Left cardiac atrium (tissue), 4 donors: ENCODE data around the gene CHP1. TPM values are rescaled to one million over a fixed set of nuclear protein-coding genes. Genes with fewer than 3 reads are reported as not detected.
"Not testable (repeated sequence)": the region's sequence is repeated elsewhere in the genome, so short reads cannot be mapped to it uniquely, and the experiment has no call there.

Source experiments
- ATAC-seq, 2 donors: fragments of 200-7000 bp; cut with Tn5 transposase; one replicate each; pipeline ENCODE4 v1.9.1; 2020; ENCODE audit warnings: mild to moderate bottlenecking in 2 of 2, moderate library complexity in 2 of 2
- DNase-seq: peaks from one replicate; pipeline ENCODE4 v3.0.0-alpha.2; 2020
- intact Hi-C, 2 donors: fragments of 100-400 bp; cut with DNase I; formaldehyde crosslinking; loops; one replicate each; pipeline versions ENCODE4 v1.14.1 to v1.15.1; 2022 to 2023
- long read RNA-seq: library from polyadenylated mRNA; unstranded; transcript quantifications from one replicate; pipeline ENCODE4 v2.0.0, GENCODE V29; 2021
- total RNA-seq, 2 donors: library from RNA; stranded (reverse); fragmentation: NEBNext Ultra II Directional; extraction: Animal tissue kit (Norgen Biotek cat#: 25700); gene quantifications; one replicate each; pipeline ENCODE4 v1.2.1, GENCODE V29; 2021
- donor health status: DM: no; HTN: yes; CAD: no.
- donor health status: DM: no; HTN: yes; CAD: no; lungs with severe emphysema.
- donor health status: DM: yes; HTN: yes; CAD: no.
- donor health status: Dilated cardiomyopathy.

CHP1 gene
- total RNA-seq = 100 to 1,000 TPM; 113 to 123 TPM
- long read RNA-seq, transcript CHP1-201 (7 exons, 3,329 nt) = major isoform, 8 of 14 reads
- long read RNA-seq, partial matches to known transcripts = 5 of 14 reads
- long read RNA-seq, other reads (novel, unspliced or antisense) = 1 of 14 reads

DNA sequence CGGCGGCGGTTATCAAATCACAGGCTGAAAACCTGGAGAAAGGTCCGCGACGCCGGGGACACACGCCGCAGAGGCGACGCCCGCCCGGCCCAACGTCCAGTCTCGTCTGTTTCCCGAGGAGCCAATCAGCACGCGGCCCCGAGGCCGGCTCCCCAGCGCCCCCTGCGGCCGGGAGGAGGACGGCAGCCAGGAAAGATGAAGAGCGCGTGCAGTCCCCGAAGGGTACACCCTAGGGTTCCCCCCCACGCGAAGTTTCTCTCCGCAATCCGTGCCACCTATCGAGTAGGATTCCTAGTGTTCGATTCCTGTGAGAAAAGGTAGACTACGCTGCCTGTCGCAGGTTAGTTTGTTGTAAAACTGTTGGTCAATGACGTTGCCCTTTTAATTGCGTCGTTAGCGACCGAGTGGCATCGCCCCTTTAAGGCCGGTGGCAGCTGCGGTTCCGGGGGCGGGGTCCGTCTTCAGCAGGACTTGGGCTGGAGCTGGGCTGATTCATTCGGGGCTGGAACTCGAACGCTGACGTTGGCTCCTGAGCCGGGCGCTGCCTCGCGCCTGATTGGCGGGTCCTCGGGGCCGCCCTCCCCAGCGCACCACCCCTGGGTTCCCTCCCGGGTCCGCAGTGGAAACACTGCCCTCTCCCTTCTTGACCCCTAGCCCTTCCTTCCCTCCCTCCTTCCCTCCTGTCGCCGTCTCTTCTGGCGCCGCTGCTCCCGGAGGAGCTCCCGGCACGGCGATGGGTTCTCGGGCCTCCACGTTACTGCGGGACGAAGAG, at the start of gene CHP1, which contains the start of gene EXD1:
CHP1 (plus strand) TSS at position 619 of the 772 bp plus-strand sequence; CDS start at position 734, 115 bp downstream.
EXD1 (minus strand) TSS at position 108 of the 772 bp plus-strand sequence. CDS start 4,182 bp downstream, outside the sequence.
- ATAC-seq (peak; percentile 99), DNase-seq (peak; percentile 100)
- intact Hi-C loops = loop anchor here in 1 of 2 donors (5.0 kb wide), 1 partner anchor 51 kb away; no protein-coding TSS in a partner anchor

GRCh38 chr15:41182266-41182665, 48.8 kb upstream of the CHP1 start:
- no peak for DNase-seq
- no peak for ATAC-seq
- intact Hi-C loops = loop anchor here (10.0 kb wide), 2 partner anchors 157 to 277 kb away; no protein-coding TSS in a partner anchor

DNA sequence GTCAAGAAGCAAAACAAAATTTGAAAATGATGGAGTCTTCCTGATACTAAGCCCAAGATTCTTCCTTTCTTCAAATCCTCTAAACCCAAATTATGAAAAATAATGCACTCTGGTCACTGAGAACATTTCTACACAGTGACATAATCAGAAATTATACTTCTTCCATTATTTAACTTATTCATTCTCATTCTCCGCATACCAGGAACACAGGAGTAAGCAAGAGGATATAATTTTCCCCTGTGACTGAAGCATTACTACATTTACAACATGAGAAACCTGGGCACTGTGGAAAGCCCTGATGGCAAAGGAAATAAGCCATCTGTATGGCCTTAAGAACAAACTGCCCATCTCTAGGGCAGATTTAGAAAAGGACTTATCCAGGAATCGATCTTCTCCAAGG, 47.5 kb upstream of the CHP1 start:
- ATAC-seq (no peak), DNase-seq (no peak)
- intact Hi-C loops = loop anchor here (10.0 kb wide), 2 partner anchors 159 to 279 kb away; no protein-coding TSS in a partner anchor

- ATAC-seq (no peak), DNase-seq (no peak)
- intact Hi-C loops = no loop called here
These were observed 36.6 kb upstream of the CHP1 start for GRCh38 chr15:41194444-41194843.

GRCh38 chr15:41199470-41199869, 31.6 kb upstream of the CHP1 start:
- ATAC-seq (no peak), DNase-seq (no peak)
- intact Hi-C loops = no loop called here

- ATAC-seq = no peak
- intact Hi-C loops = no loop called here
- no peak for DNase-seq
These were observed 27.7 kb upstream of the CHP1 start for GRCh38 chr15:41203395-41203794.

GRCh38 chr15:41205315-41205714, 25.8 kb upstream of the CHP1 start:
- intact Hi-C loops = no loop called here
- ATAC-seq = no peak
- DNase-seq = no peak

GRCh38 chr15:41207687-41208448, 23.2 kb upstream of the CHP1 start:
- DNase-seq = no peak
- no peak for ATAC-seq
- intact Hi-C loops = no loop called here

- intact Hi-C loops = no loop called here
- DNase-seq (no peak), ATAC-seq (no peak)
These were observed 15.4 kb upstream of the CHP1 start for GRCh38 chr15:41215708-41216107.

GRCh38 chr15:41218851-41219250, 12.2 kb upstream of the CHP1 start:
- ATAC-seq = no peak
- intact Hi-C loops = no loop called here

DNA sequence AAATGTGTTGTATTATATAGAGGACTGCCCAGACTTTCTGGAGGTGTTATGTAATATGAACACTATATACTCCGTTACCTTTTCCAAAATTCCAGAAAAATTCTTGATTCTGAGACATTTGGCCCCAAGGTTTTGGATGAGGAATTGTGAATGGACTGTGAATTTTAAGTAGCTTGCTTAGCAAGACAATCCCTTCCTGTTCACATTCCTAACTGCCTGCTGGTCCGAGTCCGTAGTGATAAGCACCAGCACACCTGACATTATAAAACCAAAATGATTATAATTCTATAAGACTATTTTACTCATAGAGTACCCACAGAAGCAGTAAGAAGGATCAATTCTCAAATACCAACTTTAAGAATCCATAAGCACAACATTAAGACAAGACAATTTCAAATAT, 11.7 kb upstream of the CHP1 start:
- no peak for DNase-seq
- intact Hi-C loops = no loop called here
- no peak for ATAC-seq

More at GRCh38 chr15:41218851-41219250, 12.2 kb upstream of the CHP1 start:
- no peak for DNase-seq

DNA sequence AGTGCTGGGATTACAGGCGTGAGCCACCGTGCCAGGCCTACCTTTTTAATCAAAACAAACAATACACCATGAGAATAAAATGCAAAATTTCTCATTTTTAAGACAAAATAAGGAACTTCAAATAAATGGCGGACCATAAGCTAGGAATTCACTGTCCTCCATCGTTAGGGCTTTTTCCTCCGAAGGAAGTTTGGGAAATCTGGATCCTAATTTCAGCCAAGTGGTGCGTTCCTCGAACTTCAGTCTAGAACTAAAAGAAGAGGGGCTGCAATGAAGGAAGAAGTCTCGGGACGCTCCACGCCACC, 771 bp upstream of the CHP1 start:
- intact Hi-C loops = loop anchor here in 1 of 2 donors (5.0 kb wide), 1 partner anchor 52 kb away; no protein-coding TSS in a partner anchor
- ATAC-seq (no peak), DNase-seq (no peak)

DNA sequence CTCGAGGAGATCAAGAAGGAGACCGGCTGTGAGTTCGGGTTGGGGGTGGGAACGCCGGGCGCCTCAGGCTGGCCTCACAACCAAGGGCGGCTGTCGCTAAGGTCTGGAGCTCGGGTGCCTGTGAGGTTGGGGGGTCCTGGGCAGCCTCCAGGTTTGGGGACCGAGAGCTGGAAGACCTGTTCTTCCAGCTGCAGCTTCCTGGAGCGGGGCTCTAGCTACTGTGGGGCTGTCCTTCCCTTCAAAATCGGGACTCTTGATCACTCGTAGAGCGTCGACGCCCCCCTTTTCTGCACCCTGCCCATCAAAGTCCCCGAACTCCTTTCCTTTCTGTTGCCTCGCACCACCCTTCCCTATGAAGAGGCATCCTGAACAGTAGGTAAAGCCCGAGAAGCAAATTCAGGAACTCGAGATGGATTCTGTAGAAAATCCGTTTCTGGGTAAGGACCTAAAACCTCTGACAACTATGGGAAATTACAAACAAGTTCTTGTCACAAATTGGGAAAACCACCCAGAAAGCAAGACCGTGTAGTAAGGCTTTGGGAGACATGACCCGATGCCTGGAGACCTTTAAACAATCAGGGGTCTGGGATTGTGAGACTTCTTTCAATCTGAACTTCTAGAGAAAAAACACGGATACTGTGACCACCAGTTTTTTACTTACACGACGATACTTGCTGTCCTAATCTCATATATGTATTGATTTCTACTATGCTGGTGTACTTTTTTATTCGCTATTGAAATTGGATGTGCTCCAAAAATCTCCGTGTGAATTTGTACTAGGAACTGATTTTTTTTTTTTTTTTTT, 556 bp downstream of the CHP1 start:
- DNase-seq (no peak), ATAC-seq (peak; percentile 50 to 59)
- intact Hi-C loops = loop anchor here in 1 of 2 donors (5.0 kb wide), 1 partner anchor 51 kb away; no protein-coding TSS in a partner anchor

GRCh38 chr15:41233367-41233771, 2.3 kb downstream of the CHP1 start:
- intact Hi-C loops = loop anchor here in 1 of 2 donors (5.0 kb wide), 1 partner anchor 49 kb away; no protein-coding TSS in a partner anchor
- ATAC-seq = no peak
- DNase-seq = no peak

GRCh38 chr15:41235228-41235627, 4.2 kb downstream of the CHP1 start:
- ATAC-seq, DNase-seq, intact Hi-C loops: not testable (repeated sequence)

DNA sequence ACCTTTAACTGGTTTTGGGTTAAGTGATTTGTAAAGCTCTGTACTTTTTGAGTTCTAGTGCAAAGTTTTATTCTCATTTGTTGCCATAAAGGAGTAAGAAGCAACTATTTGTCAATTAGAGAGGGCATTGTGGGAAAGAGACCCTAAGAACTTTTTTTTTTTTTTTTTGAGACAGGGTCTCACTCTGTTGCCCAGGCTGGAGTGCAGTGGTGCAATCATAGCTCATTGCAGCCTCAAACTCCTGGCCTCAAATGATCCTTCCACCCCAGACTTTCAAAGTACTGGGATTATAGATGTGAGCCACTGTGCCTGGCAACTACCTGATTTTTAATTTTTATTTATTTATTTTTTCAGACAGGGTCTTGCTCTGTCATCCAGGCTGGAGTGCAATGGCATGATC, 4.9 kb downstream of the CHP1 start:
- DNase-seq (no peak), ATAC-seq (no peak)
- intact Hi-C loops = no loop called here

- no peak for DNase-seq
- intact Hi-C loops = no loop called here
- no peak for ATAC-seq
These were observed 7.0 kb downstream of the CHP1 start for GRCh38 chr15:41238100-41238499.

- DNase-seq = peak; percentile 47
- intact Hi-C loops = no loop called here
- ATAC-seq = peak; percentile 57 to 60
These were observed 10.3 kb downstream of the CHP1 start for GRCh38 chr15:41241221-41241964.
